Lung (tissue), 12 donors: ENCODE measurements around the gene MLF2. TPM values are rescaled to one million over a fixed set of nuclear protein-coding genes. Genes with fewer than 3 reads are reported as not detected.

Experiments
- ATAC-seq: fragments of 200-7000 bp; cut with Tn5 transposase; one replicate; pipeline ENCODE4 v1.9.1; 2020; ENCODE audit warnings: moderate number of reproducible peaks; ENCODE audit not compliant: insufficient read depth, low FRiP score
- DNase-seq, 3 donors: peaks; one replicate each; pipeline ENCODE4 v3.0.0-alpha.2; 2013 to 2017
- H3K27ac ChIP-seq, 2 donors: one replicate each; pipeline ENCODE4 v1.5.1; 2013; ENCODE audit warnings: mild to moderate bottlenecking in 2 of 2, moderate library complexity in 2 of 2, control low read depth in 1 of 2, inconsistent platforms in 1 of 2, low read depth in 1 of 2, low read length in 1 of 2
- H3K27me3 ChIP-seq, 3 donors: one replicate each; pipeline ENCODE4 v1.5.1; 2013; ENCODE audit warnings: low read length in 2 of 3; ENCODE audit not compliant: control insufficient read depth in 3 of 3, insufficient read depth in 3 of 3
- H3K36me3 ChIP-seq, 4 donors: one replicate each; pipeline ENCODE4 v1.5.1; 2013; ENCODE audit warnings: low read length in 4 of 4, mild to moderate bottlenecking in 1 of 4, moderate library complexity in 1 of 4; ENCODE audit not compliant: control insufficient read depth in 4 of 4, insufficient read depth in 4 of 4
- H3K4me1 ChIP-seq, 5 donors: one replicate each; pipeline ENCODE4 v1.5.1; 2013; ENCODE audit warnings: low read length in 5 of 5, mild to moderate bottlenecking in 2 of 5, moderate library complexity in 1 of 5; ENCODE audit not compliant: control insufficient read depth in 5 of 5, insufficient read depth in 5 of 5
- H3K4me3 ChIP-seq: one replicate; pipeline ENCODE4 v1.5.1; 2013; ENCODE audit warnings: mild to moderate bottlenecking, control low read depth, moderate library complexity
- H3K9ac ChIP-seq, 2 donors: one replicate each; pipeline ENCODE4 v1.5.1; 2013; ENCODE audit warnings: low read length in 2 of 2, control low read depth in 1 of 2; ENCODE audit not compliant: insufficient read depth in 1 of 2
- H3K9me3 ChIP-seq, 4 donors: one replicate each; pipeline ENCODE4 v1.5.1; 2013; ENCODE audit warnings: low read length in 3 of 4, mild to moderate bottlenecking in 1 of 4, moderate library complexity in 1 of 4; ENCODE audit not compliant: control insufficient read depth in 4 of 4, insufficient read depth in 3 of 4
- CTCF ChIP-seq: IDR thresholded peaks from 2 replicates; pipeline ENCODE4 v1.5.1; 2012; ENCODE audit warnings: mild to moderate bottlenecking; ENCODE audit errors: control extremely low read depth, extremely low read depth
- WGBS, 2 donors: extraction: QIAGEN DNeasy Blood & Tissue Kit; methylation state at CpG; one replicate each; pipeline ENCODE4 v1.1.7; 2013; 5-methylcytosine and 5-hydroxymethylcytosine counted together
- polyA plus RNA-seq, 2 donors: library from polyadenylated mRNA; stranded (reverse); fragments of 200-250 nt; gene quantifications; one replicate each; pipeline ENCODE4 v1.2.1, GENCODE V29; 2013
- total RNA-seq, 2 donors: library from RNA; depleted of rRNA in 1 of 2; stranded (reverse); fragments of >200 nt in 1 of 2; gene quantifications; one replicate each; pipeline ENCODE4 v1.2.1, GENCODE V29; 2014 to 2021
- donor health status: control.
- donor health status: control.
- donor health status: Bipolar disorder and iron deficiency.
- donor health status: healthy.
- donor health status: DM: yes; HTN: yes; CAD: no.

The MLF2 gene
- total and polyA plus RNA-seq, 4 donors: 95.9 to 171 (median 164) TPM

- DNase-seq (peak; percentile 62 to 71 (median 69)), ATAC-seq (peak; percentile 2)
- WGBS, 2 donors: 6 to 10% methylated on average over 20 to 24 of the region's 24 CpGs
- Histone ChIP-seq H3K9ac (peak overlapping the region; percentile 84 to 86), H3K27me3 (no peaks in the 10 kb centered on the region), H3K36me3 (peaks cover 10 to 39% (median 33%) of the 10 kb centered on the region in 4 donors), H3K4me1 (peaks cover 0 to 22% (median 12%) of the 10 kb centered on the region in 5 donors), H3K27ac (peak overlapping the region; percentile 98 to 99), H3K9me3 (no peaks in the 10 kb centered on the region), H3K4me3 (peak overlapping the region; percentile 80)
- no peak for TF ChIP-seq CTCF
These were observed 597 bp downstream of the MLF2 start for GRCh38 chr12:6752167-6752920.

- Histone ChIP-seq H3K4me3 (no peak overlapping the region), H3K27ac (no peak overlapping the region), H3K27me3 (no peaks in the 10 kb centered on the region), H3K9me3 (no peaks in the 10 kb centered on the region), H3K36me3 (peaks cover 14 to 44% (median 36%) of the 10 kb centered on the region in 4 donors), H3K9ac (peak overlapping the region in 1 of 2 donors; percentile 86), H3K4me1 (peaks cover 0 to 18% (median 9%) of the 10 kb centered on the region in 5 donors)
- no peak for ATAC-seq
- 82 to 84% methylated on average over 7 of the region's 7 CpGs for WGBS, 2 donors
- TF ChIP-seq CTCF: no peak
- DNase-seq: no peak
These were observed 1.2 kb downstream of the MLF2 start for GRCh38 chr12:6751767-6752166.

- H3K9me3 ChIP-seq: no peaks in the 10 kb centered on the region
- H3K27ac ChIP-seq: no peak overlapping the region
- TF ChIP-seq CTCF: no peak
- DNase-seq (no peak), ATAC-seq (no peak)
- H3K27me3 ChIP-seq: no peaks in the 10 kb centered on the region
- peaks cover 0 to 18% (median 9%) of the 10 kb centered on the region in 5 donors for H3K4me1 ChIP-seq
- H3K4me3 ChIP-seq: no peak overlapping the region
- H3K9ac ChIP-seq: no peak overlapping the region
- 87 to 91% methylated on average over 4 of the region's 4 CpGs for WGBS, 2 donors
- peaks cover 14 to 47% (median 41%) of the 10 kb centered on the region in 4 donors for H3K36me3 ChIP-seq
These were observed 2.4 kb downstream of the MLF2 start for GRCh38 chr12:6750506-6750905.
